OCI-LY1 (cell line): Measurements from ENCODE around the gene ATP1A4.

Experiments used
- CTCF ChIP-seq: fragments of 200-600 bp; sonication (generic), shearing (Covaris generic); IDR thresholded peaks from 2 replicates; pipeline ENCODE4 v1.5.1; 2017; ENCODE audit warnings: mild to moderate bottlenecking, antibody characterized with exemption, low read length, moderate library complexity, mixed read lengths
- EZH2 ChIP-seq: fragments of 200-600 bp; sonication (generic), shearing (Covaris generic); IDR thresholded peaks from 2 replicates; pipeline ENCODE4 v1.8.0; 2017; ENCODE audit warnings: borderline replicate concordance, mixed run types, mild to moderate bottlenecking, antibody characterized with exemption, low read length, moderate library complexity, mixed read lengths

- no peak for TF ChIP-seq CTCF
- TF ChIP-seq EZH2: no peak
Measured at GRCh38 chr1:160127381-160127780, 24.0 kb upstream of the ATP1A4 start.
